Prostate gland (tissue), 2 donors: Measurements from ENCODE around the gene SLC10A7. TPM values are rescaled to one million over a fixed set of nuclear protein-coding genes. Genes with fewer than 3 reads are reported as not detected.

Experiments used
- DNase-seq: peaks from one replicate; pipeline ENCODE4 v3.0.0-alpha.2; 2019; ENCODE audit warnings: low spot score
- H3K27ac ChIP-seq, 2 donors: fragments of 200-600 bp; sonication (generic); 2 replicates each; pipeline ENCODE4 v1.5.1; 2017 to 2019
- H3K27me3 ChIP-seq: fragments of 200-600 bp; sonication (generic); replicated peaks from 2 replicates; pipeline ENCODE4 v1.5.1; 2019; ENCODE audit not compliant: insufficient read depth
- H3K36me3 ChIP-seq, 2 donors: fragments of 200-600 bp; sonication (generic); 1 replicate in 1 of 2; 2 replicates in 1 of 2; pipeline versions ENCODE4 v1.5.1 to v1.8.1; 2017 to 2019
- H3K4me1 ChIP-seq: fragments of 200-600 bp; sonication (generic); replicated peaks from 2 replicates; pipeline ENCODE4 v1.5.1; 2019
- H3K4me3 ChIP-seq, 2 donors: fragments of 200-600 bp; sonication (generic); 2 replicates each; pipeline ENCODE4 v1.5.1; 2017 to 2019
- H3K9me3 ChIP-seq: fragments of 200-600 bp; sonication (generic); 2 replicates; pipeline ENCODE4 v1.5.1; 2017
- CTCF ChIP-seq, 4 experiments: fragments of 200-600 bp in 2 of 4; fragments of 450-650 bp in 2 of 4; sonication (generic) in 2 of 4; IDR thresholded peaks; 1 replicate in 3 of 4; 2 replicates in 1 of 4; pipeline ENCODE4 v1.5.1; 2016 to 2019; ENCODE audit warnings: antibody characterized with exemption in 4 of 4, mild to moderate bottlenecking in 2 of 4, moderate library complexity in 2 of 4
- POLR2A ChIP-seq: fragments of 450-650 bp; IDR thresholded peaks from one replicate; pipeline ENCODE4 v1.6.1; 2016; ENCODE audit warnings: antibody characterized with exemption, mild to moderate bottlenecking
- POLR2AphosphoS5 ChIP-seq: sonication (generic); formaldehyde crosslinking; IDR thresholded peaks from one replicate; pipeline ENCODE4 v1.6.1; 2017; ENCODE audit warnings: antibody characterized with exemption
- WGBS: methylation state at CpG from one replicate; pipeline ENCODE4 v1.1.5; 2018; 5-methylcytosine and 5-hydroxymethylcytosine counted together
- intact Hi-C: fragments of 100-400 bp; cut with DNase I; formaldehyde crosslinking; loops from one replicate; pipeline ENCODE4 v1.14.2; 2022
- total RNA-seq, 2 donors: library from RNA; depleted of rRNA; stranded (reverse); fragments of >200 nt; gene quantifications; one replicate each; pipeline ENCODE4 v1.1.0, GENCODE V29; 2016

The SLC10A7 gene
- total RNA-seq, 2 donors from 2014 or later: 9.9 to 11.2 TPM

DNA sequence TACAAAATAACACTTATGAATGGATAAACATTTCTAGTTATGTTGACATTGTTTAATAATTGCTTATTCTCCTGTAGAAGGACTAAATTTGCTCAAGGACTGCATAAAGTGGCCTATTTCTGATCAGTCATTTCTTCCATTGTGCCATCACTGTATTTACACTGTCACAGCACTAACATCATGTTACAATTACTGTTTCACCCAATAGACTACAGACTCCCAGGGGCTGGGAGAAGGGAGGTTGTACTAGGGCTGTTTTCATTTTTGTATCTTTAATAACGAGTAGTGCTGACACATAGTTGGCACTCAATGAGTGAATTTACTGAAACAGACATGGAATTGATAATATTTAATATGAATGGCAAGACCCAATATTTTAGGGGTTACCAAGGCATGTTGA lies 139.5 kb downstream of the SLC10A7 start:
- no peaks in the 10 kb centered on the region for H3K27me3 ChIP-seq
- H3K9me3 ChIP-seq: no peaks in the 10 kb centered on the region
- no peak overlapping the region for H3K27ac ChIP-seq
- no peak for TF ChIP-seq POLR2A
- TF ChIP-seq POLR2AphosphoS5: no peak
- no peak for TF ChIP-seq CTCF (IDR thresholded peaks at IDR 0.05)
- H3K36me3 ChIP-seq: no peaks in the 10 kb centered on the region
- intact Hi-C loops: no loop called here
- no peak for DNase-seq
- no peak overlapping the region for H3K4me3 ChIP-seq
- H3K4me1 ChIP-seq: no peaks in the 10 kb centered on the region
- WGBS: 76% methylated on average over 1 of the region's 1 CpG

GRCh38 chr4:146381263-146381872 lies 140.4 kb downstream of the SLC10A7 start:
- WGBS: 93% methylated on average over 2 of the region's 2 CpGs
- no peak for TF ChIP-seq POLR2AphosphoS5
- no peak for TF ChIP-seq CTCF (IDR thresholded peaks at IDR 0.05)
- TF ChIP-seq POLR2A: no peak
- H3K4me1 ChIP-seq: no peaks in the 10 kb centered on the region

DNA sequence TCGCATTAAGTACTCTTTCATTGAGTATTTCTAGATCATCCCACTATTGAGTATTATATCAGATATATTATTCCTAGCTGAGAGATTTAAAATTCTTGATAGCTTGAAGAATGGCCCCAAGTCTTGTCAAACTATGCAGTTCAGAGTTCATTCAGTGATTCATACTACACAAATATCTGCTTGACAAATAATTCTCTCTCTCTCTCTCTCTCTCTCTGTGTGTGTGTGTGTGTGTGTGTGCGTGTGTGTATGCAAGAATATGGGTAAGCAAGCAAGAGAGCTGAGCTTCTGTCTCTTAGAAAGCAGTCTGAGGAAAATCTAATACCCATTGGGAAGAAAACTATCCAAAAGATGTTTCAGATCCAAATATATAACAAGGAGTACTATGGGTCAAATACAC lies 142.0 kb downstream of the SLC10A7 start:
- intact Hi-C loops: no loop called here
- Histone ChIP-seq H3K27me3 (no peaks in the 10 kb centered on the region), H3K4me1 (no peaks in the 10 kb centered on the region), H3K36me3 (no peaks in the 10 kb centered on the region), H3K9me3 (no peaks in the 10 kb centered on the region), H3K4me3 (no peak overlapping the region), H3K27ac (no peak overlapping the region)
- WGBS: 100% methylated on average over 2 of the region's 2 CpGs
- DNase-seq: no peak
- TF ChIP-seq POLR2AphosphoS5 (no peak), CTCF (IDR thresholded peaks at IDR 0.05) (no peak), POLR2A (no peak)

More at GRCh38 chr4:146381263-146381872, 140.4 kb downstream of the SLC10A7 start:
- no peak overlapping the region for H3K4me3 ChIP-seq
- no peaks in the 10 kb centered on the region for H3K9me3 ChIP-seq
- intact Hi-C loops: no loop called here
- DNase-seq: no peak
- H3K27ac ChIP-seq: no peak overlapping the region
- no peaks in the 10 kb centered on the region for H3K36me3 ChIP-seq
- H3K27me3 ChIP-seq: no peaks in the 10 kb centered on the region

GRCh38 chr4:146371812-146372211 lies 149.9 kb downstream of the SLC10A7 start:
- H3K36me3 ChIP-seq: no peaks in the 10 kb centered on the region
- whole genome bisulfite sequencing: 87% methylated on average over 1 of the region's 1 CpG
- intact Hi-C loops: no loop called here
- H3K27me3 ChIP-seq: no peaks in the 10 kb centered on the region
- no peak overlapping the region for H3K27ac ChIP-seq
- no peak for TF ChIP-seq POLR2A
- no peak for TF ChIP-seq CTCF (IDR thresholded peaks at IDR 0.05)
- TF ChIP-seq POLR2AphosphoS5: no peak
- H3K4me3 ChIP-seq: no peak overlapping the region
- DNase-seq: no peak
- no peaks in the 10 kb centered on the region for H3K4me1 ChIP-seq
- H3K9me3 ChIP-seq: no peaks in the 10 kb centered on the region

- no peaks in the 10 kb centered on the region for H3K27me3 ChIP-seq
- no peak overlapping the region for H3K27ac ChIP-seq
- no peak for DNase-seq
- no peaks in the 10 kb centered on the region for H3K9me3 ChIP-seq
- no peak overlapping the region for H3K4me3 ChIP-seq
- WGBS: 54% methylated on average over 2 of the region's 2 CpGs
- H3K36me3 ChIP-seq: no peaks in the 10 kb centered on the region
- no peak for TF ChIP-seq CTCF (IDR thresholded peaks at IDR 0.05)
- no peak for TF ChIP-seq POLR2AphosphoS5
- TF ChIP-seq POLR2A: no peak
- intact Hi-C loops: no loop called here
- no peaks in the 10 kb centered on the region for H3K4me1 ChIP-seq
Observed at GRCh38 chr4:146370841-146371240, 150.9 kb downstream of the SLC10A7 start.
